ENCODE data around the gene ABCC8. TPM values are rescaled to one million over a fixed set of nuclear protein-coding genes. Genes with fewer than 3 reads are reported as not detected.

Gene ABCC8
- total and polyA plus RNA-seq, 2 experiments from 2014 or later: 2.0 to 3.4 TPM

- Histone ChIP-seq H3F3A (replicated peaks; ENCODE audit: low read depth) (no peaks in the 10 kb centered on the region), H3K27ac (ENCODE audit: low read depth) (no peak overlapping the region), H2AFZ (no peak overlapping the region), H3K4me2 (no peak overlapping the region), H3K36me3 (ENCODE audit: insufficient read depth) (no peaks in the 10 kb centered on the region), H3K4me1 (ENCODE audit: insufficient read depth) (no peaks in the 10 kb centered on the region), H3K27me3 (ENCODE audit: insufficient read depth) (no peaks in the 10 kb centered on the region), H3K79me2 (replicated peaks; ENCODE audit: insufficient read depth) (no peaks in the 10 kb centered on the region), H3K4me3 (no peak overlapping the region), H4K20me1 (replicated peaks; ENCODE audit: insufficient read depth) (no peaks in the 10 kb centered on the region), H3K9me2 (ENCODE audit: insufficient read depth) (no peaks in the 10 kb centered on the region)
- peaks cover 11% of the 10 kb centered on the region for H3K27me3 Mint-ChIP-seq (ENCODE audit: insufficient read depth, low read depth, poor library complexity)
- DNase-seq (ENCODE audit: low spot score) (peak; percentile 34), ATAC-seq (peak; percentile 70)
- H3K27ac Mint-ChIP-seq: no peak overlapping the region
- H3K4me3 Mint-ChIP-seq: no peak overlapping the region
- H3K9me3 Mint-ChIP-seq: no peaks in the 10 kb centered on the region
- H3K4me1 Mint-ChIP-seq: peaks cover 6% of the 10 kb centered on the region; the same call in 1 of the 3 replicates
- H3K36me3 Mint-ChIP-seq (ENCODE audit: low read depth): no peaks in the 10 kb centered on the region
- TF ChIP-seq JUNB (IDR thresholded peaks at IDR 0.05; ENCODE audit: unreplicated experiment): no peak
- peak in 1 of 2 experiments; percentile 29; a peak in 2 of 4 replicates for TF ChIP-seq CTCF (conservative IDR thresholded peaks at IDR 0.05; ENCODE audit: low read depth in 2 of 2)
- no peak for TF ChIP-seq REST (IDR thresholded peaks at IDR 0.05; ENCODE audit: unreplicated experiment)
- no peak for TF ChIP-seq POLR2AphosphoS5 (IDR thresholded peaks at IDR 0.05; ENCODE audit: low read depth)
- no peak for TF ChIP-seq NANOG (IDR thresholded peaks at IDR 0.05; ENCODE audit: borderline replicate concordance)
Observed at GRCh38 chr11:17412488-17413180, 64.0 kb downstream of the ABCC8 start.

- Mint-ChIP-seq H3K27ac (no peak overlapping the region), H3K4me3 (no peak overlapping the region), H3K9me3 (no peaks in the 10 kb centered on the region), H3K27me3 (ENCODE audit: insufficient read depth, low read depth, poor library complexity) (peaks cover 11% of the 10 kb centered on the region), H3K4me1 (peaks cover 6% of the 10 kb centered on the region; the same call in 1 of the 3 replicates), H3K36me3 (ENCODE audit: low read depth) (no peaks in the 10 kb centered on the region)
- no peaks in the 10 kb centered on the region for H3K79me2 ChIP-seq (replicated peaks; ENCODE audit: insufficient read depth)
- DNase-seq (ENCODE audit: low spot score) (no peak), ATAC-seq (no peak)
- H3K36me3 ChIP-seq (ENCODE audit: insufficient read depth): no peaks in the 10 kb centered on the region
- H3F3A ChIP-seq (replicated peaks; ENCODE audit: low read depth): no peaks in the 10 kb centered on the region
- H3K4me1 ChIP-seq (ENCODE audit: insufficient read depth): no peaks in the 10 kb centered on the region
- H3K4me2 ChIP-seq: no peak overlapping the region
- H3K27ac ChIP-seq (ENCODE audit: low read depth): no peak overlapping the region
- H3K27me3 ChIP-seq (ENCODE audit: insufficient read depth): no peaks in the 10 kb centered on the region
- H4K20me1 ChIP-seq (replicated peaks; ENCODE audit: insufficient read depth): no peaks in the 10 kb centered on the region
- H2AFZ ChIP-seq: 0 out of 2 replicates have a peak overlapping the region, but pooled peaks have one; percentile 10
- H3K4me3 ChIP-seq: no peak overlapping the region
- no peaks in the 10 kb centered on the region for H3K9me2 ChIP-seq (ENCODE audit: insufficient read depth)
- no peak for TF ChIP-seq ETS1 (IDR thresholded peaks at IDR 0.05)
- TF ChIP-seq REST (IDR thresholded peaks at IDR 0.05; ENCODE audit: unreplicated experiment): no peak
- no peak for TF ChIP-seq ZNF331 (CRISPR knock-in tag; IDR thresholded peaks at IDR 0.05; ENCODE audit: low read depth)
- TF ChIP-seq CTCF (conservative IDR thresholded peaks at IDR 0.05; ENCODE audit: low read depth in 2 of 2): no peak
- TF ChIP-seq ZNF114 (CRISPR knock-in tag; IDR thresholded peaks at IDR 0.05): no peak
Observed at GRCh38 chr11:17411418-17411817, 65.2 kb downstream of the ABCC8 start.
